Epithelial cell of proximal tubule (primary cell): ENCODE results near the gene PIK3C2G. TPM values are rescaled to one million over a fixed set of nuclear protein-coding genes. Genes with fewer than 3 reads are reported as not detected.

Source experiments
- DNase-seq: peaks from one replicate; pipeline ENCODE4 v3.0.0-alpha.2; 2011; ENCODE audit warnings: low read depth
- H3K4me3 ChIP-seq: 2 replicates; pipeline ENCODE4 v1.5.1; 2011; ENCODE audit warnings: low read depth, mild to moderate bottlenecking, low read length
- CTCF ChIP-seq: conservative IDR thresholded peaks from 2 replicates; pipeline ENCODE4 v1.5.1; 2012; ENCODE audit warnings: low read depth, mild to moderate bottlenecking, low read length
- total RNA-seq: library from RNA; depleted of rRNA; stranded (reverse); fragments of >200 nt; gene quantifications from 2 replicates; pipeline ENCODE4 v1.2.3, GENCODE V29; 2015

The PIK3C2G gene
- total RNA-seq, 1 donor from 2014 or later, result 0.12 TPM

GRCh38 chr12:18472304-18472703 is 211.0 kb downstream of the PIK3C2G start:
- TF ChIP-seq CTCF, result no peak
- no peak overlapping the region for H3K4me3 ChIP-seq
- DNase-seq, result no peak

GRCh38 chr12:18472806-18473205 is 211.5 kb downstream of the PIK3C2G start:
- TF ChIP-seq CTCF, result no peak
- H3K4me3 ChIP-seq, result no peak overlapping the region
- DNase-seq, result no peak

GRCh38 chr12:18476861-18477260 is 215.5 kb downstream of the PIK3C2G start:
- TF ChIP-seq CTCF, result no peak
- no peak overlapping the region for H3K4me3 ChIP-seq
- no peak for DNase-seq

GRCh38 chr12:18479256-18479655 is 217.9 kb downstream of the PIK3C2G start:
- H3K4me3 ChIP-seq, result no peak overlapping the region
- no peak for TF ChIP-seq CTCF
- DNase-seq, result peak; percentile 39

- no peak for DNase-seq
- no peak for TF ChIP-seq CTCF
- no peak overlapping the region for H3K4me3 ChIP-seq
Observed at GRCh38 chr12:18482601-18483120, 221.3 kb downstream of the PIK3C2G start.

- no peak overlapping the region for H3K4me3 ChIP-seq
- no peak for TF ChIP-seq CTCF
- DNase-seq, result no peak
Observed at GRCh38 chr12:18483698-18484325, 222.5 kb downstream of the PIK3C2G start.

- DNase-seq, result no peak
- no peak overlapping the region for H3K4me3 ChIP-seq
- TF ChIP-seq CTCF, result no peak
Observed at GRCh38 chr12:18486036-18486435, 224.7 kb downstream of the PIK3C2G start.
